Measurements from ENCODE around the gene RIN3. TPM values are rescaled to one million over a fixed set of nuclear protein-coding genes. Genes with fewer than 3 reads are reported as not detected.

RIN3 gene, protein sequence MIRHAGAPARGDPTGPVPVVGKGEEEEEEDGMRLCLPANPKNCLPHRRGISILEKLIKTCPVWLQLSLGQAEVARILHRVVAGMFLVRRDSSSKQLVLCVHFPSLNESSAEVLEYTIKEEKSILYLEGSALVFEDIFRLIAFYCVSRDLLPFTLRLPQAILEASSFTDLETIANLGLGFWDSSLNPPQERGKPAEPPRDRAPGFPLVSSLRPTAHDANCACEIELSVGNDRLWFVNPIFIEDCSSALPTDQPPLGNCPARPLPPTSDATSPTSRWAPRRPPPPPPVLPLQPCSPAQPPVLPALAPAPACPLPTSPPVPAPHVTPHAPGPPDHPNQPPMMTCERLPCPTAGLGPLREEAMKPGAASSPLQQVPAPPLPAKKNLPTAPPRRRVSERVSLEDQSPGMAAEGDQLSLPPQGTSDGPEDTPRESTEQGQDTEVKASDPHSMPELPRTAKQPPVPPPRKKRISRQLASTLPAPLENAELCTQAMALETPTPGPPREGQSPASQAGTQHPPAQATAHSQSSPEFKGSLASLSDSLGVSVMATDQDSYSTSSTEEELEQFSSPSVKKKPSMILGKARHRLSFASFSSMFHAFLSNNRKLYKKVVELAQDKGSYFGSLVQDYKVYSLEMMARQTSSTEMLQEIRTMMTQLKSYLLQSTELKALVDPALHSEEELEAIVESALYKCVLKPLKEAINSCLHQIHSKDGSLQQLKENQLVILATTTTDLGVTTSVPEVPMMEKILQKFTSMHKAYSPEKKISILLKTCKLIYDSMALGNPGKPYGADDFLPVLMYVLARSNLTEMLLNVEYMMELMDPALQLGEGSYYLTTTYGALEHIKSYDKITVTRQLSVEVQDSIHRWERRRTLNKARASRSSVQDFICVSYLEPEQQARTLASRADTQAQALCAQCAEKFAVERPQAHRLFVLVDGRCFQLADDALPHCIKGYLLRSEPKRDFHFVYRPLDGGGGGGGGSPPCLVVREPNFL
- total RNA-seq = 10 to 100 TPM; 49.8 to 56.2 TPM
- 25.9 TPM for polyA plus RNA-seq (ENCODE audit: insufficient read depth, low read depth, low replicate concordance)
- long read RNA-seq, donor 1, partial matches to known transcripts = 5 of 7 reads
- long read RNA-seq, donor 1, other reads (novel, unspliced or antisense) = 0 of 7 reads
- long read RNA-seq, donor 2 = 0 reads

DNA sequence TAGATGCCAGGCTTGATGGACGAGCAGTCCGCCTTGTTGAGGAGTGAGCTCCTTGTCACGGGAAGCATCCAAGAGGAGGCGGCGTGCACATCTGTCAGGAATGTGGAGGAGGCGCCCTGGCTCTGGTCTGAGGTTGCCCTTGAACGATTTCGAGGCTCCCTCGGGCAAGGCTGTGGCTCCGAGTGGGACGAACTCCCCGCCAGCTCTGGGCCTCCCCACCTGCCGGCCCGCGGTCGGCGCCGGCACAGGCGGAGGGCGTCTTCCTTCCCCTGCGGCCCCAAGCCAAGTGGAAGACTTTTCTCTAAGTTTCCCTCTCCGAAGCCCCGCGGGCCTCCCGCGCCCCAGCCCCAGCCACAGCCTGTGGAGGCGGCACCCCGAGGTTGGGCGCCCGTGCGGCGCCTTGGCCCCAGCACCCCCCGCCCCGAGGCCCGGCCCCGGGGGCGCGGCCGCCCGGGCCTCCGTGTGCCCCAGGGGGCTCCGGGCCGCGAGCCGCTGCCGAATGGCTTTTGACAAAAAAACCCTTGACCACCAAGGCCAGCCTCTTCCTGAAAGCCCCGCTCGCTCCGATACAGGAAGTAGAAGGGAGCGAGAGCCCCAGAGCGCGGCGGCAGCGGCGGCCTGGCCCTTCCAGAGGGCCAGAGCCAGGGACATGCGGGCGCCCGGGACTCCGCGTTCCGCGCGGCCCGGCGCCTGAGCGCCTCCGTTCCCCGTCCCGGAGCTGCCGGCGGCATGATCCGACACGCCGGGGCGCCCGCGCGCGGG is at the start of gene RIN3:
Gene RIN3, plus strand, starts transcription at position 578 of the 762 bp plus-strand sequence. Its CDS starts 152 bp downstream, at position 730.
- Histone ChIP-seq H3K36me3 (ENCODE audit: low read depth, missing control alignments) (no peaks in the 10 kb centered on the region), H3K4me1 (peaks cover 17% of the 10 kb centered on the region), H3K4me3 (peak within 1 kb of the TSS; percentile 68 to 69), H3K27ac (peak within 1 kb of the TSS; percentile 93), H3K9me3 (no peaks in the 10 kb centered on the region), H3K27me3 (no peaks in the 10 kb centered on the region)
- intact Hi-C loops (cut with DNase I; ENCODE audit: low total_unique reads) = no loop called here
- DNase-seq = peak; percentile 78
- TF ChIP-seq POLR2A (IDR thresholded peaks at IDR 0.05) = no peak
- TF ChIP-seq, protein P1, sequence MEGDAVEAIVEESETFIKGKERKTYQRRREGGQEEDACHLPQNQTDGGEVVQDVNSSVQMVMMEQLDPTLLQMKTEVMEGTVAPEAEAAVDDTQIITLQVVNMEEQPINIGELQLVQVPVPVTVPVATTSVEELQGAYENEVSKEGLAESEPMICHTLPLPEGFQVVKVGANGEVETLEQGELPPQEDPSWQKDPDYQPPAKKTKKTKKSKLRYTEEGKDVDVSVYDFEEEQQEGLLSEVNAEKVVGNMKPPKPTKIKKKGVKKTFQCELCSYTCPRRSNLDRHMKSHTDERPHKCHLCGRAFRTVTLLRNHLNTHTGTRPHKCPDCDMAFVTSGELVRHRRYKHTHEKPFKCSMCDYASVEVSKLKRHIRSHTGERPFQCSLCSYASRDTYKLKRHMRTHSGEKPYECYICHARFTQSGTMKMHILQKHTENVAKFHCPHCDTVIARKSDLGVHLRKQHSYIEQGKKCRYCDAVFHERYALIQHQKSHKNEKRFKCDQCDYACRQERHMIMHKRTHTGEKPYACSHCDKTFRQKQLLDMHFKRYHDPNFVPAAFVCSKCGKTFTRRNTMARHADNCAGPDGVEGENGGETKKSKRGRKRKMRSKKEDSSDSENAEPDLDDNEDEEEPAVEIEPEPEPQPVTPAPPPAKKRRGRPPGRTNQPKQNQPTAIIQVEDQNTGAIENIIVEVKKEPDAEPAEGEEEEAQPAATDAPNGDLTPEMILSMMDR (IDR thresholded peaks at IDR 0.05) = no peak
- 2% methylated on average over 64 of the region's 79 CpGs; no CpG with 5 or more reads in 1 of the 2 donors for WGBS, 2 donors

DNA sequence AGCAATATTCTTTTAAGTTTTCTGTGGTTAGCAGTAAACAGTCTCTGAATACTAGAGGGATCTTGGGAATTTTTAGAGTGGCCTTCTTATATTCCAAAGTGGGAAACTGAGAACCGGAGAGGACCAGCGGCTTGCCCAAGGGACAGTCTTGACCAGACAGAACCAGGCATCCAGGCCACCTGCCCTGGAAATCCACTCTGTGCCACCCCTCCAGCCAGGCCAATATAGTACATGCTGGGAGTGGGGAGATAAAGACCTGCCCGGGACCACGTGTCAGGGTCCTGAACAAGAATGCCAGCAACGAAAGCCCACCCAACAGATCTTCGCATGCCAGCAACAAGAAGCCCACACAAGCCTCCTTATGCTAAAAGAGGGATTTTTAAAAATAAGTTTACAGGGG is 49.4 kb upstream of the RIN3 start:
- H3K36me3 ChIP-seq (ENCODE audit: low read depth, missing control alignments) = no peaks in the 10 kb centered on the region
- no peak for DNase-seq
- no peaks in the 10 kb centered on the region for H3K9me3 ChIP-seq
- TF ChIP-seq, protein P1 (IDR thresholded peaks at IDR 0.05) = no peak
- no peak for TF ChIP-seq POLR2A (IDR thresholded peaks at IDR 0.05)
- no peaks in the 10 kb centered on the region for H3K4me1 ChIP-seq
- no peaks in the 10 kb centered on the region for H3K27me3 ChIP-seq
- intact Hi-C loops (cut with DNase I; ENCODE audit: low total_unique reads) = no loop called here
- 94 to 95% methylated on average over 6 of the region's 6 CpGs for WGBS, 2 donors
- H3K27ac ChIP-seq = no peak overlapping the region
- no peak overlapping the region for H3K4me3 ChIP-seq

DNA sequence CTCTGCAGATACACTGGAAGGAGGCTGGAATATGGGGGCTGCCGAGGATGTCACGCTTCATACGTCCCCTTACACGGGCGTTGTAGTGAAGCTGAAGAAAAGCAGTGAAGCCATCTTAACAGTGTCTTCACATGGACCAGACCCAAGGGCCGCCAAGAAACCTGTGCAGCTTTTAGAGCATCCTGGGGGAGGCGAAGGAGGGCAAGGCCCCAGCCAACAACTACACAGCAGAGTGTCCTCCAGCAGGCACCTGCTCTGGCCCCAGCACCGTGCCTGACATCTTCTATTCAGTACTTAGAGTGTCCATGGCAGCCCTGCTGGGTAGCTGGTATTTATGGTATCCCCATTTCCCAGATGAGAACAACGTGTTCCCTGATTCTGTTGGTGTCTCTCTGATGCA is 48.9 kb upstream of the RIN3 start:
- H3K4me1 ChIP-seq = no peaks in the 10 kb centered on the region
- no peak for DNase-seq
- 93 to 95% methylated on average over 9 of the region's 9 CpGs for WGBS, 2 donors
- no peaks in the 10 kb centered on the region for H3K27me3 ChIP-seq
- TF ChIP-seq, protein P1 (IDR thresholded peaks at IDR 0.05) = no peak
- TF ChIP-seq POLR2A (IDR thresholded peaks at IDR 0.05) = no peak
- no peaks in the 10 kb centered on the region for H3K36me3 ChIP-seq (ENCODE audit: low read depth, missing control alignments)
- no peak overlapping the region for H3K4me3 ChIP-seq
- intact Hi-C loops (cut with DNase I; ENCODE audit: low total_unique reads) = no loop called here
- H3K27ac ChIP-seq = no peak overlapping the region
- H3K9me3 ChIP-seq = no peaks in the 10 kb centered on the region

DNA sequence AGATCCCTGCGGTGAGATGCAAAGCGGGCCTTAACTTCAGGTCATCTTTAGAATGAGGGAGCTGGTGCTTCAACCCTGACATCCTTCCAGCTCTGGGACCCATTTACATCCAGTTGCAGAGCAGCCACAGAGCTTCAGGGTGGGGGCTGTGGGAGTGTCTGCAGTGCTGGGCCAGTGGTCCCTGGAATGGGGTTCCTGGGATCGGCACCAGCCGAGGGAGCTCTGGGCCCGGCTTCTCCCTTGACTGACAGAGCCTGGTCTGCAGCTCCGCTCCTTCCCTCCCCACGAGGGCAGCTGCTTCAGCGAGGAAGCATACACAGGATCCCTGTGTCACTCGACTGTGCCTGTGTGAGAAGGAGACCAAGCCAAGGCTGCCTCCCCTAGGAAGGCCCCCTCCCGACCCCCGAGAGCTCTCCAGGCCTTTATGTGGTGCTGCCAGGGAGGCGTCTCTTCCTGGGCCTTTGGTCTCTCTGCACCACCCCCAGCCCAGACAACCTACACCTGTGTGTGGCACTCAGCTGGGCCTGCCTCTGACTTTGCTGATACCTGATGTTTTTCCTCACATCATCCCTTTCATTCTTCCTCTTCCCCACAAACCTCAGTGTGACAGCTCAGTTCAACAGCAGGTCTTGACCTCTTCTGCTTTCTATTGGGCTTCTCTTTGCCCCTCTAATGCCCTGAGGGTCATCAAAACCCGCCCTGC is 48.1 kb upstream of the RIN3 start:
- no peak for TF ChIP-seq POLR2A (IDR thresholded peaks at IDR 0.05)
- TF ChIP-seq, protein P1 (IDR thresholded peaks at IDR 0.05) = no peak
- Histone ChIP-seq H3K27me3 (no peaks in the 10 kb centered on the region), H3K4me1 (no peaks in the 10 kb centered on the region), H3K9me3 (no peaks in the 10 kb centered on the region), H3K36me3 (ENCODE audit: low read depth, missing control alignments) (no peaks in the 10 kb centered on the region), H3K27ac (no peak overlapping the region), H3K4me3 (no peak overlapping the region)
- peak; percentile 7 for DNase-seq
- 76 to 82% methylated on average over 6 to 13 of the region's 13 CpGs for WGBS, 2 donors
- intact Hi-C loops (cut with DNase I; ENCODE audit: low total_unique reads) = no loop called here

All from testis (tissue), 5 donors.